Left renal cortex interstitium (tissue), 4 donors: ENCODE data around the gene RNF220. TPM values are rescaled to one million over a fixed set of nuclear protein-coding genes. Genes with fewer than 3 reads are reported as not detected.
A peak's percentile ranks its signal among the peaks of the same experiment; 100 is the strongest.

ENCODE experiments used
- DNase-seq, 4 donors: peaks; one replicate each; pipeline ENCODE4 v3.0.0-alpha.2; 2013; ENCODE audit warnings: low read depth in 4 of 4, low spot score in 2 of 4, missing footprints in 1 of 4
- polyA plus RNA-seq, 4 donors: library from polyadenylated mRNA; unstranded; fragments of 120-200 nt; gene quantifications; one replicate each; pipeline ENCODE4 v1.2.1, GENCODE V29; 2013; ENCODE audit not compliant: insufficient read length in 4 of 4

RNF220 gene
- polyA plus RNA-seq: 100 to 1,000 TPM in 1 of 4 donors, 10 to 100 TPM in 3; 93.6 to 117 (median 96.2) TPM

GRCh38 chr1:44405031-44405797, at the start of gene RNF220:
Gene RNF220, plus strand, starts transcription at chr1:44405255.
- no peak for DNase-seq

GRCh38 chr1:44355582-44356305, 49.3 kb upstream of the RNF220 start:
- no peak for DNase-seq

- DNase-seq: no peak
Observed at GRCh38 chr1:44357710-44358109, 47.3 kb upstream of the RNF220 start.

GRCh38 chr1:44359234-44359935, 45.7 kb upstream of the RNF220 start:
- no peak for DNase-seq

- no peak for DNase-seq
Observed at GRCh38 chr1:44361478-44361877, 43.6 kb upstream of the RNF220 start.

GRCh38 chr1:44366371-44366975, 38.6 kb upstream of the RNF220 start:
- DNase-seq: no peak

- no peak for DNase-seq
Observed at GRCh38 chr1:44367944-44368343, 37.1 kb upstream of the RNF220 start.

GRCh38 chr1:44368471-44369151, 36.4 kb upstream of the RNF220 start:
- DNase-seq: no peak

- no peak for DNase-seq
Observed at GRCh38 chr1:44371206-44371605, 33.8 kb upstream of the RNF220 start.

GRCh38 chr1:44375547-44375946, 29.5 kb upstream of the RNF220 start:
- DNase-seq: no peak

GRCh38 chr1:44377925-44378784, 26.9 kb upstream of the RNF220 start:
- DNase-seq: peak in 2 of 4 donors; percentile 26 to 29

- DNase-seq: no peak
Observed at GRCh38 chr1:44380666-44381177, 24.3 kb upstream of the RNF220 start.

- no peak for DNase-seq
Observed at GRCh38 chr1:44388551-44388950, 16.5 kb upstream of the RNF220 start.

GRCh38 chr1:44389437-44389836, 15.6 kb upstream of the RNF220 start:
- no peak for DNase-seq

- no peak for DNase-seq
Observed at GRCh38 chr1:44390277-44390676, 14.8 kb upstream of the RNF220 start.

- no peak for DNase-seq
Observed at GRCh38 chr1:44401256-44402228, 3.5 kb upstream of the RNF220 start.

GRCh38 chr1:44405798-44406736, 1.0 kb downstream of the RNF220 start:
- no peak for DNase-seq
